HG02938 (cell line): ENCODE data around the gene CLDND1.
"Not testable (repeated sequence)": the region's sequence is repeated elsewhere in the genome, so short reads cannot be mapped to it uniquely, and the experiment has no call there.

Experiments used
- ATAC-seq: cut with Tn5 transposase; IDR thresholded peaks from one replicate; pipeline ENCODE4 v1.9.1; 2021; ENCODE audit warnings: mild to moderate bottlenecking, moderate library complexity; ENCODE audit not compliant: unreplicated experiment

Gene CLDND1

GRCh38 chr3:98522544-98523281 lies at the start of gene CLDND1:
Gene CLDND1, minus strand, starts transcription at chr3:98522902. Its CDS starts 1,478 bp downstream, at chr3:98521424.
- ATAC-seq, result peak; percentile 87

DNA sequence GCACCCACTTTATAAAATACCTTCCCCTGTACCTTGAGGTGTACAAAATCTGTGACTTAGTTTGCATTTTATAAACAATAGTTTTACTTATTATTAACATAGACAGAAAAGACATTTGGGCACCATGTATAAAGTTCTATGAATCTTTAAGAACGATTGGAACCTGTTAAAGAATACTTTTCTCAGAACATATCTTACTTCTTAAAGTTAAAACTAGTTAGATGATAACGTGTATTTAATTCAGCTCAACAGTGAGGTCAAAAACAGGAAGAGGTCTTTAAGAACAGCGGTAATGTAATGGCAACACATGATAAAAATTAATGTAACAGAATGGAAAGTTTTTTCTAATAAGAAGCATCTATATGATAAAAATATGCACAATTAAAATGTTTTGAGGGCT lies 45.7 kb upstream of the CLDND1 start:
- ATAC-seq, result no peak

DNA sequence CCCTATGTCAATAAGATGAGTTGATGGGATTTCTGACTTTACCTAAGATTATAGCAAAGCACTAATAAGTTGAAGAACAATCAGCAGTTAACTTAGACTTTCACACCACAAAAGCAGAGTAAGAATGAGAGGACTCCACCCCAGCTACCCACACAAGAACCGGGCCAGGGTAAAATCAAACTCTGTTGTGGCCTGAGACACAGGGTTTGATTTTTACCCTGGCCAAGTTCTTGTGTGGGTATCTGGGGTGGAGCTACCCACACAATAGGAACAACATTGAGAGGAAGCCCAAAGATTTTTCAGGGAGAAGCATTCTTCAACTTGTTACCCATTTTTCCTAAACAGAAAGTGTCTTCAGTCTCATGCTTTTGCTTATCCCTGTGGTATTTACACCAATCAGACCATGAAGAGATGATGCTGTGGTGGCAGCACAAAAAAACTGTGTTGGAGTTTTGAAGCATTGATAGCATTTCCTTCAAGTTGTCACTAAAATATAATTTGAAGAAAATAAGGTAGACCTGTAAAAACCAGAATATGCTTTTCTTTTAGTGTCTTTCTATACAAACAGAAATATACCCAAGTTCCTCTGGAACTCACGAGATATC lies 45.1 kb upstream of the CLDND1 start:
- ATAC-seq, result peak; percentile 24

- ATAC-seq, result no peak
Observed at GRCh38 chr3:98565843-98566242, 43.1 kb upstream of the CLDND1 start.

DNA sequence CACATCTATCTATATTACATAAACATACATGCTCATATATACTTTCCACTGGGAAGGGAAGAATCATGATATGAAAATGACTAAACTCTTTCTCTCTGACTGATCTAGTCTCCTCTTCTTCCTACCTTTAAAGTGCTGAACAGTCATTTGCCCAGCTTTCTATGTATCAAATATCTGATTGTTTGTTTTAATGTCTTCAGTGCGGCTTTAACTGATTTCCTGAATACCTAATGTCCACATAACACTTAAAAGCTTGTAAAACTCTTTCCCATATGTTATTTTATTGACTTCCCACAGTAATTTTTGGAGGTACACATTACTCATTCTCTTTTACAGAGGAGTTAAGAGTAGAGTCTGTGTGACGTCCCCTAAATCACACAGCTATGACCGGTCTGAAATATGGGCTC lies 42.5 kb upstream of the CLDND1 start:
- peak; percentile 17 for ATAC-seq

DNA sequence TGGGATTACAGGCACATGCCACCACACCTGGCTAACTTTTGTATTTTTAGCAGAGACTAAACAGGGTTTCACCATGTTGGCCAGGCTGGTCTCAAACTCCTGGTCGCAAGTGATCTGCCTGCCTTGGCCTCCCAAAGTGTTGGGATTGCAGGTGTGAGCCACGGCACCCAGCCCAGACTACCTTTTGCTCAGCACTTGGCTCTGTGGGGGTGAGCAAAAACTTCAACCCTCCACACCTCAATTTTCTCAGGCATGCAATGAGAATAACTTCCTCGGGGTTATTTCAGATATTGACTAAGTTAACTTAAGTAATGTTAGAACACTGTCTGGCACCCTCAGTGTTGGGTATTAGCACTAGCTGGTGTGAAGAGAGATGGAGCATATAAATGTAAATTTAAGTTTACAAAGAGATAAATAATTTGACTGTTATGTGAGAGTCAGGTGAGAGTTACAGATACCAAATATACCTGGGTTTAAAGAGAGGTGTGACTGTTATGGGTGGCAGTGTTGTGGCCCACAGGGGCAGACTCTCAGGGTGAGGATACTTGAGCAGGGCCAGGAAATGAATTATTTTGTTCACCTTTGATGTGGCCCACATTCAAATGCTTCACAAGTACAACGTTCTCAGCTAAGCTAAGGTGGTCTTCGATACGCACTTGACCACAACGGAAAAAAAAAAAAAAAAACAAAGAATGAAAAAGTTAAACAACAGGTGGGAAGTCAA lies 41.7 kb upstream of the CLDND1 start:
- peak; percentile 0 for ATAC-seq

GRCh38 chr3:98563661-98564281 lies 41.1 kb upstream of the CLDND1 start:
- ATAC-seq, result peak; percentile 60

DNA sequence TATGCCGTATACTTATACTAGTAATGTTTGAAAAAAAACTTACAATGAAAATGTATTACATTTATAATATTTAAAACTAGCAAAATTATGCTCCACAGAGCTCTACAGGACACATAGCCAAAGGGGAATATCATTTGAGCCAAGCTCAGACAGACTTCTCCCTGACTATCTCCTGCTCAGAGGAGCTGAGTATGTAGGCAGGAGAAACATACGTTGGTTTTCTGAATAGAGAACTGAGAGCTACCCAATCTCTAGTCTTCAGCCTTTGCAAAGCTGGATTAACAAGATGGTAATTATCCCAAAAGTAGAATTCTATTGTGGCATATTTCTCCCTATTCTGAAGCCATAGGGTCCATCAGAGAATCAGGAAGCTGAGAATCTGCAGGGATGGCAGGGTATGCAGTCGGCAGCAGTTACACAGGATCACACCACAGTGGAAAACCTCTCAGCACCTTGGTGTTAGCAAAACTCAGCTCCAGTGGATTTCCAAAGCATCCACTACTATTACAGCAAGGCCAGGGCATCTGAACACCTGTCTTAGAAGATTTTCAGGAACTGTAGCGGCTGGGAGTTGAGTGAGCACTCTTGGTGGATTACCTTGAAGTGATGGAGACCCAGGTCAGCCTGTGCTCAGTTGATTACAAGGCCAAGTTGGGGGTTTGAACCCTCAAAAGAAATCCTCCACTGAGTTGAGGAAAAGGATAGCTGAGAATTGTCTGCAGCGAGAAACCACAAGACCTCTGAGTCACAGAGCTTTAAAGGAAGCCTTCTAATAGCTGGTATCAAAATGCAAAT lies 39.2 kb upstream of the CLDND1 start:
- no peak for ATAC-seq

DNA sequence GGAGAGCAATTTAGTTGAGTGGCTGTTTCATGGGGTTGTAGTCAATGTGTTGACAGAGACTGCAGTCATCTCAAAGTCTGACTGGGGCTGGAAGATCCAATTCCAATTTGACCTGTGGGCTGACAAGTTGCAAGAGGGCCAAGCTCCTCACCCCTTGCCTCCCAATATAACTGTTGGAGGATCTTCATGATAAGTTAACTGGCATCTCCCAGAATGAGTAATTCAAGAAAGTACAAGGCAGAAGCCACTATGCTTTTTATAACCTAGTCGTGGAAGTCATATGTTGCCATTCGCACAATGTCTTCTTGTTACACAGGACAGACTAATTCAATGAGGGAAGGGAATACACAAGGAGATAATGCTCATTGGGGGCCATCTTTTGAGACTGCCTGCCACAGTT lies 38.2 kb upstream of the CLDND1 start:
- no peak for ATAC-seq

DNA sequence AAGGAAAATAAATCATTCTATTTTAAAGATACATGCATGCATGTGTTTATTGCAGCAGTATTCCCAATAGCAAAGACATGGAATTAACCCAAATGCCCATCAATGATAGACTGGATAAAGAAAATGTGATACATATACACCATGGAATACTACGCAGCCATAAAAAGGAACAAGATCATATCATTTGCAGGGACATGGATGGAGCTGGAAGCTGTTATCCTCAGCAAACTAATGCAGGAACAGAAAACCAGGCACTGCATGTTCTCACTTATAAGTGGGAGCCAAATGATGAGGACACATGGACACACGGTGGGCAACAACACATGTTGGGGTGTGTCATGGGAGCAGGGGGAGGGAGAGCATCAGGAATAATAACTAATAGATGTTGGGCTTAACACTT lies 37.1 kb upstream of the CLDND1 start:
- ATAC-seq, result not testable (repeated sequence)

- ATAC-seq, result no peak
Observed at GRCh38 chr3:98558100-98558827, 35.6 kb upstream of the CLDND1 start.

GRCh38 chr3:98557324-98558010 lies 34.8 kb upstream of the CLDND1 start:
- ATAC-seq, result no peak

GRCh38 chr3:98556164-98557130 lies 33.7 kb upstream of the CLDND1 start:
- ATAC-seq, result peak; percentile 78

DNA sequence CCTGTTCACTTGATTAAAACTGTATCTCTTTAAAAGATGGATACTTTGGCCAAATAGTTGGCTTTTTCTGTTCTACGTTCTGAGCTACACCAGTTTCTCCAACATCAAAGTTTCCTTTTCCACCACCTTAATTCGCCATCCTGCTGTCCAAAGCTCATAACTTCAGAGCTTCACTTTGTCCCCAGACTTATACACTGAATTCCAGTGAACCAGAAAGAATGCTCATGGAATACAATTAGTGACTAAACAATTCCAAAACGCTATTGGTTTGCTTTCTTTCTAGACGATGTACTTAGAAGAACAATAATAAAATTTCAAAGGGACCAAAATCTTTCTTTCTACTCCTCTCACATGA lies 32.3 kb upstream of the CLDND1 start:
- ATAC-seq, result no peak

- no peak for ATAC-seq
Observed at GRCh38 chr3:98554580-98554979, 31.9 kb upstream of the CLDND1 start.

GRCh38 chr3:98553753-98554152 lies 31.1 kb upstream of the CLDND1 start:
- ATAC-seq, result no peak

- no peak for ATAC-seq
Observed at GRCh38 chr3:98553021-98553563, 30.4 kb upstream of the CLDND1 start.
